HepG2 (cell line): ENCODE measurements around the gene ZNF483. TPM values are rescaled to one million over a fixed set of nuclear protein-coding genes. Genes with fewer than 3 reads are reported as not detected.
A peak's percentile ranks its signal among the peaks of the same experiment; 100 is the strongest.

Source experiments
- ATAC-seq: fragments of 200-7000 bp; cut with Tn5 transposase; 3 replicates; pipeline ENCODE4 v1.9.1; 2020; ENCODE audit warnings: mild to moderate bottlenecking, moderate library complexity
- BruUV-seq: library from RNA; stranded (reverse); fragments of 400-500 nt; replicated peaks from 2 replicates; lab custom pipeline; 2021; lab: Mats Ljungman, UMichigan
- CTCF ChIA-PET: fragments of 300-600 bp; formaldehyde crosslinking; extraction: SDS; loops from one replicate; lab custom pipeline; 2021; ENCODE audit warnings: low total read pairs, inconsistent platforms, low intra/inter-chr PET ratio; lab: Yijun Ruan, JAX
- POLR2A ChIA-PET: fragments of 350-600 bp; sonication (Branson Sonifier 250); formaldehyde crosslinking; loops from one replicate; lab custom pipeline; 2020; ENCODE audit warnings: antibody characterized with exemption, inconsistent platforms; lab: Yijun Ruan, JAX
- DNase-seq: peaks from one replicate; pipeline ENCODE4 v3.0.0-alpha.2; 2015; ENCODE audit warnings: low spot score
- FAIRE-seq: peaks from 3 replicates; lab custom pipeline; 2011; peaks lifted over from hg19 to GRCh38; lab: Jason Lieb, UNC
- H2AFZ ChIP-seq: one replicate; pipeline ENCODE4 v1.6.1; 2011; ENCODE audit warnings: low read length, inconsistent platforms
- H3K27ac ChIP-seq: fragments of 300-600 bp; 3 replicates; pipeline ENCODE4 v1.8.0; 2011; ENCODE audit warnings: mixed run types, mild to moderate bottlenecking, mixed read lengths, low read length, inconsistent platforms; ENCODE audit not compliant: insufficient read depth; ENCODE audit errors: extremely low read length
- H3K27me3 ChIP-seq, 2 experiments: fragments of 200-600 bp in 1 of 2; 2 replicates in 1 of 2; 3 replicates in 1 of 2; pipeline versions ENCODE4 v1.6.0 to v1.8.0; 2011; ENCODE audit warnings: low read length in 2 of 2, mild to moderate bottlenecking in 2 of 2, moderate library complexity in 2 of 2, inconsistent platforms in 1 of 2; ENCODE audit not compliant: insufficient read depth in 2 of 2, control insufficient read depth in 1 of 2
- H3K36me3 ChIP-seq, 2 experiments: fragments of 200-600 bp in 1 of 2; replicated peaks in 1 of 2; 2 replicates in 1 of 2; 3 replicates in 1 of 2; pipeline versions ENCODE4 v1.5.1 to v1.8.0; 2011; ENCODE audit warnings: low read length in 2 of 2, inconsistent platforms in 1 of 2; ENCODE audit not compliant: insufficient read depth in 2 of 2, control insufficient read depth in 1 of 2
- H3K4me1 ChIP-seq: 2 replicates; pipeline ENCODE4 v1.5.1; 2012; ENCODE audit warnings: low read length, inconsistent platforms; ENCODE audit not compliant: insufficient read depth
- H3K4me2 ChIP-seq: 2 replicates; pipeline ENCODE4 v1.6.0; 2011; ENCODE audit warnings: low read depth, low read length, inconsistent platforms
- H3K4me3 ChIP-seq, 3 experiments: fragments of 200-600 bp in 1 of 3; sonication (generic), shearing (Covaris generic) in 1 of 3; replicated peaks in 1 of 3; 2 replicates each; pipeline ENCODE4 v1.5.1; 2011 to 2016; ENCODE audit warnings: low read length in 3 of 3, inconsistent platforms in 2 of 3, low read depth in 2 of 3, mild to moderate bottlenecking in 2 of 3, control low read depth in 1 of 3, mixed read lengths in 1 of 3; ENCODE audit not compliant: insufficient read depth in 1 of 3
- H3K79me2 ChIP-seq: one replicate; pipeline ENCODE4 v1.6.1; 2011; ENCODE audit warnings: low read length, inconsistent platforms; ENCODE audit not compliant: insufficient read depth
- H3K9ac ChIP-seq: 2 replicates; pipeline ENCODE4 v1.6.0; 2011; ENCODE audit warnings: mild to moderate bottlenecking, low read depth, low read length, inconsistent platforms; ENCODE audit not compliant: insufficient read depth
- H3K9me3 ChIP-seq: 2 replicates; pipeline ENCODE4 v1.5.1; 2012; ENCODE audit warnings: mild to moderate bottlenecking, low read length
- H4K20me1 ChIP-seq: 2 replicates; pipeline ENCODE4 v1.6.0; 2011; ENCODE audit warnings: inconsistent platforms, mild to moderate bottlenecking, low read length, moderate library complexity; ENCODE audit not compliant: insufficient read depth
- ATF2 ChIP-seq: sonication (generic); formaldehyde crosslinking; IDR thresholded peaks from 2 replicates; pipeline ENCODE4 v1.4.0; 2020; ENCODE audit warnings: missing genetic modification reagents
- BCL6 ChIP-seq: IDR thresholded peaks from 2 replicates; pipeline ENCODE4 v1.6.1; 2016; ENCODE audit warnings: missing genetic modification reagents, missing compliant biosample characterization
- ERF ChIP-seq: IDR thresholded peaks from 2 replicates; pipeline ENCODE4 v1.6.1; 2018; ENCODE audit warnings: missing biosample characterization, missing genetic modification reagents
- HIVEP1 ChIP-seq: sonication (generic); formaldehyde crosslinking; IDR thresholded peaks from 2 replicates; pipeline ENCODE4 v1.4.0; 2020; ENCODE audit warnings: mild to moderate bottlenecking, missing genetic modification reagents
- KDM4B ChIP-seq: sonication (generic); formaldehyde crosslinking; IDR thresholded peaks from 2 replicates; pipeline ENCODE4 v1.4.0; 2020; ENCODE audit warnings: missing genetic modification reagents
- RAD21 ChIP-seq: fragments of 450-650 bp; formaldehyde crosslinking; IDR thresholded peaks from 2 replicates; pipeline ENCODE4 v1.5.0; 2020; ENCODE audit warnings: mild to moderate bottlenecking
- SP140L ChIP-seq: sonication (generic); formaldehyde crosslinking; IDR thresholded peaks from 2 replicates; pipeline ENCODE4 v1.4.0; 2020; ENCODE audit warnings: missing genetic modification reagents, borderline replicate concordance
- SYNCRIP ChIP-seq: fragments of 200-400 bp; formaldehyde crosslinking; IDR thresholded peaks from 2 replicates; pipeline ENCODE4 v1.6.1; 2018; ENCODE audit warnings: mild to moderate bottlenecking, low read depth, low read length; ENCODE audit not compliant: insufficient read depth
- TFDP2 ChIP-seq: sonication (generic); formaldehyde crosslinking; IDR thresholded peaks from 2 replicates; pipeline ENCODE4 v1.4.0; 2020; ENCODE audit warnings: missing genetic modification reagents
- ZNF207 ChIP-seq: fragments of 450-650 bp; IDR thresholded peaks from 2 replicates; pipeline ENCODE4 v1.6.1; 2016; ENCODE audit warnings: antibody characterized with exemption, borderline replicate concordance
- ZNF232 ChIP-seq: sonication (generic); formaldehyde crosslinking; IDR thresholded peaks from 2 replicates; pipeline ENCODE4 v1.4.0; 2020; ENCODE audit warnings: missing genetic modification reagents, borderline replicate concordance
- ZNF24 ChIP-seq: fragments of 450-650 bp; IDR thresholded peaks from 2 replicates; pipeline ENCODE4 v1.6.1; 2017; ENCODE audit warnings: antibody characterized with exemption, mild to moderate bottlenecking
- ZNF367 ChIP-seq: sonication (generic); formaldehyde crosslinking; IDR thresholded peaks from 2 replicates; pipeline ENCODE4 v1.4.0; 2020; ENCODE audit warnings: missing genetic modification reagents, borderline replicate concordance
- ZNF451 ChIP-seq: sonication (generic); formaldehyde crosslinking; IDR thresholded peaks from 2 replicates; pipeline ENCODE4 v1.5.0; 2020; ENCODE audit warnings: mild to moderate bottlenecking, missing genetic modification reagents
- ZNF501 ChIP-seq: sonication (generic); formaldehyde crosslinking; IDR thresholded peaks from 2 replicates; pipeline ENCODE4 v1.5.1; 2020; ENCODE audit warnings: mild to moderate bottlenecking, moderate library complexity, missing genetic modification reagents
- ZNF629 ChIP-seq: sonication (generic); formaldehyde crosslinking; conservative IDR thresholded peaks from 2 replicates; pipeline ENCODE4 v1.5.0; 2020; ENCODE audit warnings: missing genetic modification reagents
- WGBS: methylation state at CpG from one replicate; pipeline ENCODE4 v1.1.6; 2017; ENCODE audit warnings: low lambda C conversion rate; 5-methylcytosine and 5-hydroxymethylcytosine counted together
- in situ Hi-C: cut with HindIII; loops from 2 replicates; pipeline ENCODE4 v1.10.0; 2017; ENCODE audit warnings: low pct_unique_long_range_greater_than_20kb; ENCODE audit not compliant: extremely low pct_ligation_motif_present
- intact Hi-C: fragments of 100-400 bp; cut with micrococcal nuclease; formaldehyde crosslinking; loops from one replicate; pipeline ENCODE4 v1.10.0; 2022; ENCODE audit not compliant: unreplicated experiment
- polyA plus RNA-seq, 8 experiments: library from polyadenylated mRNA; depleted of rRNA in 3 of 8; stranded (reverse) in 7 of 8; unstranded in 1 of 8; fragments of >200 nt; fragmentation: Illumina TruSeq in 4 of 8; extraction: Trizol in 4 of 8; gene quantifications; 2 replicates each; pipeline versions ENCODE4 v1.2.1 to v1.2.3, GENCODE V29; 2011 to 2016; ENCODE audit warnings: low read depth in 4 of 8, missing spikeins in 1 of 8, mixed read lengths in 1 of 8; ENCODE audit not compliant: insufficient read depth in 1 of 8
- total RNA-seq, 5 experiments: library from RNA; depleted of rRNA; stranded (reverse); fragments of >200 nt; fragmentation: Illumina TruSeq; extraction: Trizol; gene quantifications; 2 replicates each; pipeline ENCODE4 v1.2.3, GENCODE V29; 2016; ENCODE audit warnings: low read depth in 1 of 5
- TF ChIP-seq, protein P1 (sequence below): sonication (generic); formaldehyde crosslinking; IDR thresholded peaks from 2 replicates; pipeline ENCODE4 v1.4.0; 2020; ENCODE audit warnings: low read depth, mild to moderate bottlenecking, missing genetic modification reagents
- TF ChIP-seq, protein P2 (sequence below): IDR thresholded peaks from 2 replicates; pipeline ENCODE4 v1.6.1; 2016; ENCODE audit warnings: missing compliant biosample characterization, missing genetic modification reagents, borderline replicate concordance

The ZNF483 gene
- total and polyA plus RNA-seq, 2 of the 13 experiments (the other 11 are each of a cell fraction or from before 2014, with no cell fraction given): 2.0 to 9.5 TPM

DNA sequence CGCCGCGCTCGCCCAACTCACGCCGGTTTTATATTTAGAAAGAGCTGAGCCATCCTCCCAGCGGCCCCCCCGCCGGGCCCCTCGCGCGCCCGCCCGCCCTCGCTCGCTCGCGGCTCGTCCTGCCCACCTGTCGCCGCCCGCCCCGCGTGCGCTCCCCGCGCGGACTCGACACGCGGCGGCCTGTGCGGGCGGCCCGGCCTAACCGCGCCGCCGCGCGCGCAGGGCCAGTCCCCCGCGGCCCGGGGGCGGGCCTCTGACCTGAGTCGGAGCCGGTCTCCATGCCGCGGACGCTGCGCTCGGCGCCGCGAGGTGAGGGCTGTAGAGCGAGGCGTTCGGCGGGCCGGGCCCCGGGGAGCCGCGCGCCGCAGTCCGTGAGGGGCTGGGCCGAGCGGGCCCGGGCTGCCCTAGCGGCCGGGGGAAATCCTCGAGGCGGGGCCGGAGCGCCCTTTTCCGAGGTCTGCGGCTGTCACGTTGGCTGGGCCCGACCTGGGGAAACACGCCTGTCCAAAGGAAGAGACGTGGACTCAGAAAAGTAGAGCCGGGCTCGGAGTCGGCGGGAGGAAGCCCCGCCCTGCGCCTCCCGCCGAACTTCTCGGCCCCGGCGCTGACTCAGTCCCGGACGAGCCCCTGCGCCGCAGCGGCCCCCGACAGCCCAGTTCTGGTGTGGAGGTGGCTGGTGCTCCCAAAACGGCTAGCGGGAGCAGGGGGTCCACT is 41.0 kb upstream of the ZNF483 start, which contains the start of gene ECPAS:
Gene ECPAS (minus strand): TSS at position 526 of the 714 bp plus-strand sequence. CDS start 11,465 bp downstream, outside the sequence.
- H4K20me1 ChIP-seq: 0 out of 2 replicates have a peak, but pooled peaks cover 8% of the 10 kb centered on the region
- H3K79me2 ChIP-seq: peaks cover 38% of the 10 kb centered on the region
- H3K27me3 ChIP-seq: no peaks in the 10 kb centered on the region
- in situ Hi-C loops (no loop called here), intact Hi-C loops (loop anchor here (5.0 kb wide), 1 partner anchor 47 kb away; no protein-coding TSS in a partner anchor)
- H3K4me1 ChIP-seq: peaks cover 20% of the 10 kb centered on the region
- H3K27ac ChIP-seq: peak within 1 kb of the TSS; percentile 94
- peak within 1 kb of the TSS; percentile 83 to 95 (median 84) for H3K4me3 ChIP-seq
- ATAC-seq (peak; percentile 86), FAIRE-seq (peak; percentile 42), DNase-seq (peak; percentile 74)
- no TSS peak for BruUV-seq
- WGBS: 1% methylated on average over 25 of the region's 101 CpGs
- ChIA-PET CTCF (no interaction called here), POLR2A (interaction anchor here (1.0 to 1.7 kb wide), 3 partner anchors 9 to 41 kb away, joined by 3 to 5 read pairs (median 4); partner anchors contain the start of gene ZNF483)
- peak within 1 kb of the TSS; percentile 79 for H3K4me2 ChIP-seq
- H3K9ac ChIP-seq: peak within 1 kb of the TSS; percentile 87
- H3K36me3 ChIP-seq: no peaks in the 10 kb centered on the region
- H3K9me3 ChIP-seq: no peaks in the 10 kb centered on the region
- H2AFZ ChIP-seq: peak within 1 kb of the TSS; percentile 43
- no peak for TF ChIP-seq ZNF232 (CRISPR knock-in tag)
- TF ChIP-seq, protein P1, sequence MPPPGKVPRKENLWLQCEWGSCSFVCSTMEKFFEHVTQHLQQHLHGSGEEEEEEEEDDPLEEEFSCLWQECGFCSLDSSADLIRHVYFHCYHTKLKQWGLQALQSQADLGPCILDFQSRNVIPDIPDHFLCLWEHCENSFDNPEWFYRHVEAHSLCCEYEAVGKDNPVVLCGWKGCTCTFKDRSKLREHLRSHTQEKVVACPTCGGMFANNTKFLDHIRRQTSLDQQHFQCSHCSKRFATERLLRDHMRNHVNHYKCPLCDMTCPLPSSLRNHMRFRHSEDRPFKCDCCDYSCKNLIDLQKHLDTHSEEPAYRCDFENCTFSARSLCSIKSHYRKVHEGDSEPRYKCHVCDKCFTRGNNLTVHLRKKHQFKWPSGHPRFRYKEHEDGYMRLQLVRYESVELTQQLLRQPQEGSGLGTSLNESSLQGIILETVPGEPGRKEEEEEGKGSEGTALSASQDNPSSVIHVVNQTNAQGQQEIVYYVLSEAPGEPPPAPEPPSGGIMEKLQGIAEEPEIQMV (CRISPR knock-in tag): peak; percentile 57; the same call in 1 of the 2 replicates
- TF ChIP-seq SYNCRIP: no peak
- 0 out of 2 replicates have a peak, but pooled peaks have one; percentile 23 for TF ChIP-seq KDM4B (CRISPR knock-in tag)
- peak; percentile 36; the same call in 1 of the 2 replicates for TF ChIP-seq ATF2 (CRISPR knock-in tag)
- TF ChIP-seq ZNF24: no peak
- no peak for TF ChIP-seq ZNF501 (CRISPR knock-in tag)
- TF ChIP-seq ZNF207: no peak
- 0 out of 2 replicates have a peak, but pooled peaks have one; percentile 8 for TF ChIP-seq ZNF451
- 0 out of 2 replicates have a peak, but pooled peaks have one; percentile 29 for TF ChIP-seq ZNF629 (CRISPR knock-in tag)
- TF ChIP-seq ZNF367: no peak; the same call in 1 of the 2 replicates
- peak; percentile 62; the same call in 1 of the 2 replicates for TF ChIP-seq TFDP2 (CRISPR knock-in tag)
- peak; percentile 27; the same call in 1 of the 2 replicates for TF ChIP-seq RAD21
- TF ChIP-seq SP140L: no peak
- peak; percentile 59; the same call in 1 of the 2 replicates for TF ChIP-seq HIVEP1 (CRISPR knock-in tag)
- TF ChIP-seq, protein P2, sequence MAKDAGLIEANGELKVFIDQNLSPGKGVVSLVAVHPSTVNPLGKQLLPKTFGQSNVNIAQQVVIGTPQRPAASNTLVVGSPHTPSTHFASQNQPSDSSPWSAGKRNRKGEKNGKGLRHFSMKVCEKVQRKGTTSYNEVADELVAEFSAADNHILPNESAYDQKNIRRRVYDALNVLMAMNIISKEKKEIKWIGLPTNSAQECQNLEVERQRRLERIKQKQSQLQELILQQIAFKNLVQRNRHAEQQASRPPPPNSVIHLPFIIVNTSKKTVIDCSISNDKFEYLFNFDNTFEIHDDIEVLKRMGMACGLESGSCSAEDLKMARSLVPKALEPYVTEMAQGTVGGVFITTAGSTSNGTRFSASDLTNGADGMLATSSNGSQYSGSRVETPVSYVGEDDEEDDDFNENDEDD (CRISPR knock-in tag): peak; percentile 38; the same call in 1 of the 2 replicates
- 0 out of 2 replicates have a peak, but pooled peaks have one; percentile 16 for TF ChIP-seq ERF
- TF ChIP-seq BCL6 (CRISPR knock-in tag): peak; percentile 53
